NT2/D1 (cell line): ENCODE results near the gene LPCAT3.

ENCODE experiments used
- YY1 ChIP-seq: IDR thresholded peaks from 2 replicates; pipeline ENCODE4 v1.6.1; 2011; ENCODE audit not compliant: insufficient read length, insufficient read depth
- ZNF274 ChIP-seq: IDR thresholded peaks from 2 replicates; pipeline ENCODE4 v1.6.1; 2011; ENCODE audit warnings: mild to moderate bottlenecking, low read depth, low read length

DNA sequence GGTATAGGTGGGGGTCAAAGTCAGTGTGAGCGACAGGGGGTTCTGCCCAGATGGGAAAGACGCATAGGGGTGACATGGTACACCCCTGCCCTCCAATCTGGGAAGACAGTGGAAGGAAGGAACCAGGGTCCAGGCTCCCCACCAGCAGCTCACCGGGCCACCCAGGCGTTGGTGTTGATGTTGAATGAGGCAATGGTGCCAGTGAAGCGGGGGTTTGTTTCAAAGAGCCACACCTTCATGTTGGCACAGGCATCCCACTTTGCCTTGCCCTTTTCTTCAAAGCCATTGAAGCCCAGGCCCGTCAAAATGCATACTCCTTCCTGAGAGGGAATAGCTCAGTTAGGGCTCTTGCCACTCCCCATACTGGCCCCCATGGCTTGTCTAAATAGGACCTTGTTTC lies 40.1 kb downstream of the LPCAT3 start:
- TF ChIP-seq ZNF274 (no peak), YY1 (no peak)
